ENCODE measurements around the gene PCDHA8. TPM values are rescaled to one million over a fixed set of nuclear protein-coding genes. Genes with fewer than 3 reads are reported as not detected.
"Not testable (repeated sequence)": the region's sequence is repeated elsewhere in the genome, so short reads cannot be mapped to it uniquely, and the experiment has no call there.

Gene PCDHA8
- total RNA-seq, 4 donors from 2014 or later = 0.18 TPM; not detected in 3

- ATAC-seq = no peak
- Histone ChIP-seq H3K4me1 (no peaks in the 10 kb centered on the region), H3K36me3 (no peaks in the 10 kb centered on the region), H3K4me3 (no peak overlapping the region), H3K27me3 (peaks cover 0 to 17% (median 14%) of the 10 kb centered on the region in 3 donors), H3K27ac (no peak overlapping the region), H3K9me3 (no peaks in the 10 kb centered on the region)
- DNase-seq = no peak
- TF ChIP-seq, protein P1, sequence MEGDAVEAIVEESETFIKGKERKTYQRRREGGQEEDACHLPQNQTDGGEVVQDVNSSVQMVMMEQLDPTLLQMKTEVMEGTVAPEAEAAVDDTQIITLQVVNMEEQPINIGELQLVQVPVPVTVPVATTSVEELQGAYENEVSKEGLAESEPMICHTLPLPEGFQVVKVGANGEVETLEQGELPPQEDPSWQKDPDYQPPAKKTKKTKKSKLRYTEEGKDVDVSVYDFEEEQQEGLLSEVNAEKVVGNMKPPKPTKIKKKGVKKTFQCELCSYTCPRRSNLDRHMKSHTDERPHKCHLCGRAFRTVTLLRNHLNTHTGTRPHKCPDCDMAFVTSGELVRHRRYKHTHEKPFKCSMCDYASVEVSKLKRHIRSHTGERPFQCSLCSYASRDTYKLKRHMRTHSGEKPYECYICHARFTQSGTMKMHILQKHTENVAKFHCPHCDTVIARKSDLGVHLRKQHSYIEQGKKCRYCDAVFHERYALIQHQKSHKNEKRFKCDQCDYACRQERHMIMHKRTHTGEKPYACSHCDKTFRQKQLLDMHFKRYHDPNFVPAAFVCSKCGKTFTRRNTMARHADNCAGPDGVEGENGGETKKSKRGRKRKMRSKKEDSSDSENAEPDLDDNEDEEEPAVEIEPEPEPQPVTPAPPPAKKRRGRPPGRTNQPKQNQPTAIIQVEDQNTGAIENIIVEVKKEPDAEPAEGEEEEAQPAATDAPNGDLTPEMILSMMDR (IDR thresholded peaks at IDR 0.05 in 4 of 5, conservative IDR thresholded peaks at IDR 0.05 in 1 of 5) = no peak
- TF ChIP-seq POLR2A (IDR thresholded peaks at IDR 0.05) = no peak
- in situ Hi-C loops (cut with MboI; ENCODE audit: low sequenced_read_pairs in 4 of 4) (no loop called here), intact Hi-C loops (cut with DNase I; ENCODE audit: low total_unique reads) (no loop called here)
Observed at GRCh38 chr5:140822281-140822629, 18.7 kb upstream of the PCDHA8 start.

GRCh38 chr5:140822969-140823368, 18.0 kb upstream of the PCDHA8 start:
- peaks cover 0 to 23% (median 14%) of the 10 kb centered on the region in 3 donors for H3K27me3 ChIP-seq
- ATAC-seq; H3K36me3 ChIP-seq; in situ Hi-C loops (cut with MboI; ENCODE audit: low sequenced_read_pairs in 4 of 4); H3K9me3 ChIP-seq; H3K27ac ChIP-seq; H3K4me3 ChIP-seq; DNase-seq; H3K4me1 ChIP-seq; intact Hi-C loops (cut with DNase I; ENCODE audit: low total_unique reads): not testable (repeated sequence)

- ATAC-seq = no peak
- Histone ChIP-seq H3K4me1 (no peaks in the 10 kb centered on the region), H3K9me3 (peaks cover 0 to 4% (median 0%) of the 10 kb centered on the region in 3 donors), H3K27me3 (peaks cover 0 to 24% (median 14%) of the 10 kb centered on the region in 3 donors), H3K27ac (no peak overlapping the region), H3K4me3 (no peak overlapping the region), H3K36me3 (no peaks in the 10 kb centered on the region)
- in situ Hi-C loops (cut with MboI; ENCODE audit: low sequenced_read_pairs in 4 of 4) = no loop called here
- intact Hi-C loops (cut with DNase I; ENCODE audit: low total_unique reads) = no loop called here
- no peak for DNase-seq
- TF ChIP-seq, protein P1 (IDR thresholded peaks at IDR 0.05 in 4 of 5, conservative IDR thresholded peaks at IDR 0.05 in 1 of 5) = no peak
- TF ChIP-seq POLR2A (IDR thresholded peaks at IDR 0.05) = no peak
Observed at GRCh38 chr5:140823475-140823874, 17.5 kb upstream of the PCDHA8 start.

- intact Hi-C loops (cut with DNase I; ENCODE audit: low total_unique reads) = no loop called here
- DNase-seq = no peak
- H3K4me3 ChIP-seq = no peak within 1 kb of the TSS
- in situ Hi-C loops (cut with MboI; ENCODE audit: low sequenced_read_pairs in 4 of 4) = no loop called here
- no peaks in the 10 kb centered on the region for H3K36me3 ChIP-seq
- no peak for ATAC-seq
- peaks cover 0 to 21% (median 15%) of the 10 kb centered on the region in 3 donors for H3K27me3 ChIP-seq
- peaks cover 0 to 4% (median 0%) of the 10 kb centered on the region in 3 donors for H3K9me3 ChIP-seq
- no peak for TF ChIP-seq POLR2A (IDR thresholded peaks at IDR 0.05)
- TF ChIP-seq, protein P1 (IDR thresholded peaks at IDR 0.05 in 4 of 5, conservative IDR thresholded peaks at IDR 0.05 in 1 of 5) = no peak
- no peaks in the 10 kb centered on the region for H3K4me1 ChIP-seq
- no peak within 1 kb of the TSS for H3K27ac ChIP-seq
Observed at GRCh38 chr5:140827704-140828361, 13.2 kb upstream of the PCDHA8 start, which contains the start of gene PCDHA6. PCDHA6 (plus strand) TSS chr5:140827960; CDS start chr5:140828092, 132 bp downstream.

DNA sequence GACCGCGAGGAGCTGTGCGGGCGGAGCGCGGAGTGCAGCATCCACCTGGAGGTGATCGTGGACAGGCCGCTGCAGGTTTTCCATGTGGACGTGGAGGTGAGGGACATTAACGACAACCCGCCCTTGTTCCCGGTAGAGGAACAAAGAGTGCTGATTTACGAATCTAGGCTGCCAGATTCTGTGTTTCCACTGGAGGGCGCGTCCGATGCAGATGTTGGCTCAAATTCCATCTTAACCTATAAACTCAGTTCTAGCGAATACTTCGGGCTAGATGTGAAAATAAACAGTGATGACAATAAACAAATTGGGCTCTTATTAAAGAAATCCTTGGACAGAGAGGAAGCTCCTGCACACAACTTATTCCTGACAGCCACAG, 12.6 kb upstream of the PCDHA8 start:
- Histone ChIP-seq H3K4me3 (no peak overlapping the region), H3K27ac (no peak overlapping the region), H3K4me1 (no peaks in the 10 kb centered on the region), H3K36me3 (no peaks in the 10 kb centered on the region), H3K27me3 (peaks cover 0 to 21% (median 15%) of the 10 kb centered on the region in 3 donors), H3K9me3 (peaks cover 0 to 4% (median 0%) of the 10 kb centered on the region in 3 donors)
- TF ChIP-seq, protein P1 (IDR thresholded peaks at IDR 0.05 in 4 of 5, conservative IDR thresholded peaks at IDR 0.05 in 1 of 5) = no peak
- TF ChIP-seq POLR2A (IDR thresholded peaks at IDR 0.05) = no peak
- in situ Hi-C loops (cut with MboI; ENCODE audit: low sequenced_read_pairs in 4 of 4) (no loop called here), intact Hi-C loops (cut with DNase I; ENCODE audit: low total_unique reads) (no loop called here)
- DNase-seq (no peak), ATAC-seq (no peak)

GRCh38 chr5:140829511-140830501, 11.2 kb upstream of the PCDHA8 start:
- H3K4me1 ChIP-seq; intact Hi-C loops (cut with DNase I; ENCODE audit: low total_unique reads); H3K36me3 ChIP-seq; DNase-seq; H3K9me3 ChIP-seq; H3K4me3 ChIP-seq; ATAC-seq; H3K27ac ChIP-seq; in situ Hi-C loops (cut with MboI; ENCODE audit: low sequenced_read_pairs in 4 of 4): not testable (repeated sequence)
- H3K27me3 ChIP-seq = peaks cover 0 to 21% (median 15%) of the 10 kb centered on the region in 3 donors
